ENCODE data around the gene NSG2. TPM values are rescaled to one million over a fixed set of nuclear protein-coding genes. Genes with fewer than 3 reads are reported as not detected.

NSG2 gene
- total and polyA plus RNA-seq, 2 of the 4 experiments (the other 2 are of a cell fraction) = not detected

- TF ChIP-seq CEBPB (IDR thresholded peaks at IDR 0.05; ENCODE audit: low read depth, low read length) (no peak), MXI1 (IDR thresholded peaks at IDR 0.05; ENCODE audit: borderline replicate concordance, low read depth, low read length) (no peak), ELK1 (IDR thresholded peaks at IDR 0.05; ENCODE audit: borderline replicate concordance, low read depth, low read length) (no peak), USF2 (IDR thresholded peaks at IDR 0.05; ENCODE audit: low read depth, low read length) (no peak), RFX5 (IDR thresholded peaks at IDR 0.05; ENCODE audit: low read depth, low read length) (no peak), NFE2L2 (IDR thresholded peaks at IDR 0.05; ENCODE audit: low read depth, low read length) (no peak), RAD21 (IDR thresholded peaks at IDR 0.05; ENCODE audit: low read length) (no peak), BHLHE40 (IDR thresholded peaks at IDR 0.05; ENCODE audit: low read depth, low read length) (no peak), RCOR1 (IDR thresholded peaks at IDR 0.05; ENCODE audit: insufficient replicate concordance, low read length) (no peak), SMC3 (IDR thresholded peaks at IDR 0.05; ENCODE audit: low read depth, low read length) (no peak), POLR2A (IDR thresholded peaks at IDR 0.05; ENCODE audit: low read depth, low read length) (no peak), CHD1 (IDR thresholded peaks at IDR 0.05; ENCODE audit: low read depth, low read length) (no peak), MAFK (IDR thresholded peaks at IDR 0.05; ENCODE audit: low read depth, low read length) (no peak), FOS (IDR thresholded peaks at IDR 0.05; ENCODE audit: low read depth, low read length) (no peak), CTCF (conservative IDR thresholded peaks at IDR 0.05; ENCODE audit: low read depth, low read length) (no peak), MAZ (IDR thresholded peaks at IDR 0.05; ENCODE audit: borderline replicate concordance, low read depth, low read length) (no peak)
- Histone ChIP-seq H3K9me3 (ENCODE audit: control insufficient read depth, insufficient read depth, low read length) (peaks cover 7% of the 10 kb centered on the region; the same call in 1 of the 2 replicates), H3K27ac (ENCODE audit: insufficient read depth, low read length) (no peak overlapping the region), H2AK9ac (replicated peaks; ENCODE audit: low read depth, low read length, poor library complexity) (no peak overlapping the region), H3K79me1 (ENCODE audit: low read depth in 1 of 2, low read length in 2 of 2) (no peaks in the 10 kb centered on the region), H3K23ac (ENCODE audit: low read depth, low read length) (no peak overlapping the region), H3K36me3 (ENCODE audit: control insufficient read depth, insufficient read depth, low read length) (no peaks in the 10 kb centered on the region), H4K5ac (ENCODE audit: low read depth, low read length) (no peak overlapping the region), H2BK20ac (ENCODE audit: low read depth, low read length) (no peak overlapping the region), H3K27me3 (ENCODE audit: control insufficient read depth, insufficient read depth, low read length) (no peaks in the 10 kb centered on the region), H2BK15ac (ENCODE audit: low read depth, low read length) (no peak overlapping the region), H4K20me1 (ENCODE audit: insufficient read depth, low read length) (no peaks in the 10 kb centered on the region), H3K9ac (ENCODE audit: low read depth, low read length) (no peak overlapping the region), H3K14ac (replicated peaks; ENCODE audit: low read depth, low read length) (no peak overlapping the region), H3K4ac (ENCODE audit: low read depth, low read length) (no peak overlapping the region), H3K9me1 (ENCODE audit: insufficient read depth, low read length) (no peaks in the 10 kb centered on the region), H3K4me3 (ENCODE audit: insufficient read depth, low read depth, low read length) (no peak overlapping the region), H2BK5ac (ENCODE audit: low read depth, low read length, poor library complexity, severe bottlenecking) (no peak overlapping the region), H3K18ac (ENCODE audit: low read depth, low read length) (no peak overlapping the region), H3K4me1 (ENCODE audit: control insufficient read depth, insufficient read depth, low read length) (no peaks in the 10 kb centered on the region), H2BK120ac (ENCODE audit: low read depth, low read length) (no peak overlapping the region), H4K8ac (ENCODE audit: low read depth in 2 of 2, low read length in 2 of 2) (no peak overlapping the region), H2AK5ac (ENCODE audit: low read depth, low read length) (no peak overlapping the region), H4K91ac (ENCODE audit: insufficient read depth, low read depth, low read length) (no peak overlapping the region), H3K4me2 (ENCODE audit: low read depth, low read length) (no peak overlapping the region), H2AFZ (replicated peaks; ENCODE audit: low read length, poor library complexity) (no peak overlapping the region), H3K56ac (ENCODE audit: extremely low read depth, insufficient read depth, low read length) (no peak overlapping the region)
- WGBS, 2 experiments (ENCODE audit: extremely low coverage in 2 of 2, insufficient read length in 1 of 2) = no CpG with 5 or more reads among the region's 7 CpGs
- intact Hi-C loops (cut with micrococcal nuclease) = no loop called here
- BruUV-seq (replicated peaks) = no TSS peak
- dilution Hi-C loops (cut with HindIII; ENCODE audit: low sequenced_read_pairs, unreplicated experiment) = no loop called here
- no peak for ATAC-seq (ENCODE audit: low read depth)
- ChIA-PET CTCF (no interaction called here), POLR2A (ENCODE audit: unreplicated experiment) (no interaction called here)
- in situ Hi-C loops (cut with MboI; ENCODE audit: low sequenced_read_pairs) = no loop called here
- DNase-seq = no peak
Observed at GRCh38 chr5:174110310-174110709, 64.8 kb downstream of the NSG2 start.
